Coronary artery (tissue), 2 donors: Measurements from ENCODE around the gene SLC17A5.
"Not testable (repeated sequence)": the region's sequence is repeated elsewhere in the genome, so short reads cannot be mapped to it uniquely, and the experiment has no call there.

ENCODE experiments used
- DNase-seq: peaks from one replicate; pipeline ENCODE4 v3.0.0-alpha.2; 2017; ENCODE audit warnings: low spot score
- H3K27ac ChIP-seq, 2 donors: fragments of 200-600 bp; sonication (generic); one replicate each; pipeline ENCODE4 v1.5.1; 2016 to 2019
- H3K4me3 ChIP-seq: fragments of 200-600 bp; sonication (generic); 2 replicates; pipeline ENCODE4 v1.5.1; 2016; ENCODE audit warnings: mild to moderate bottlenecking, moderate library complexity
- CTCF ChIP-seq: fragments of 200-600 bp; sonication (generic); IDR thresholded peaks from one replicate; pipeline ENCODE4 v1.5.1; 2019; ENCODE audit warnings: antibody characterized with exemption

Gene SLC17A5

GRCh38 chr6:73560182-73560732, 93.5 kb downstream of the SLC17A5 start:
- DNase-seq, result no peak
- TF ChIP-seq CTCF, result no peak
- Histone ChIP-seq H3K4me3 (no peak overlapping the region), H3K27ac (no peak overlapping the region)

- not testable (repeated sequence) for DNase-seq, H3K27ac ChIP-seq, H3K4me3 ChIP-seq
Measured at GRCh38 chr6:73559399-73559794, 94.4 kb downstream of the SLC17A5 start.

DNA sequence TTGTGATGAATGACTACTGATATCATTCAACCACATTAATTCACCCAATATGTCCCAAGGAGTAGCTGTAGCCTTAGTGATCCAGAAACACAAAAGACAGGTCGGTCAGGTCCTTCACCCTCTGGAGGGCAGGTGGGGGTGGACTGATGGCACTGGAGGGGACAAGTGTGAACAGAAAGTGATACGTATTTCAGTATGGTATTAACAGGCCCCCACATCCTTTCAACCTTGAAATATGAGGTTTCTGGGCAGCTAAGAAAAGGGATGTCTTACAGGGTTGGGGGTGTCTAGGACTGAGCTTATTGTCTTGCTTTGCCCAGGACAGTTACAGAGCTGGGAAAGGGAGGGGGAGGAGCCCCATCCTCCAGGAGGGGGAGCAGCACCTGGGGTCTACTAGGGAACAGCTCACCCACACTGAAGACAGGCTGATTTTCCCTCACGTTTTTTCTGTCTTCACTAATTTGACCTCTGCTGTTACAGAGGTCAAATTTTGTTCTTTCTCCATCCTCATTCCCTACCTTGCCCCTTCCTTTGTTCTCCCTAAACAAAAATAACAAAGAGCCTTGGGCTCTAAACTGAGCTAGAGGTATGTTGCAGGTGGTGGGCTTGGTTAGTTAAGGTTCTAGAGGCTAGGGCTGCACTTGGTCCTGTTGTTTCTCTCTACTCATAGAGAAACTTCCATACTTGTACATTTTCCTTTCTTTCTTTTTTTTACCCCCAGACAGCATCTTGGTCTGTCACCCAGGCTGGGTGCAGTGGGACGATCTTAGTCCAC, 95.0 kb downstream of the SLC17A5 start:
- Histone ChIP-seq H3K27ac (no peak overlapping the region), H3K4me3 (no peak overlapping the region)
- DNase-seq, result no peak

GRCh38 chr6:73556836-73557235, 97.0 kb downstream of the SLC17A5 start:
- TF ChIP-seq CTCF, result no peak
- DNase-seq, result no peak
- Histone ChIP-seq H3K4me3 (no peak overlapping the region), H3K27ac (no peak overlapping the region)

More for the DNA sequence above, 95.0 kb downstream of the SLC17A5 start:
- no peak for TF ChIP-seq CTCF

DNA sequence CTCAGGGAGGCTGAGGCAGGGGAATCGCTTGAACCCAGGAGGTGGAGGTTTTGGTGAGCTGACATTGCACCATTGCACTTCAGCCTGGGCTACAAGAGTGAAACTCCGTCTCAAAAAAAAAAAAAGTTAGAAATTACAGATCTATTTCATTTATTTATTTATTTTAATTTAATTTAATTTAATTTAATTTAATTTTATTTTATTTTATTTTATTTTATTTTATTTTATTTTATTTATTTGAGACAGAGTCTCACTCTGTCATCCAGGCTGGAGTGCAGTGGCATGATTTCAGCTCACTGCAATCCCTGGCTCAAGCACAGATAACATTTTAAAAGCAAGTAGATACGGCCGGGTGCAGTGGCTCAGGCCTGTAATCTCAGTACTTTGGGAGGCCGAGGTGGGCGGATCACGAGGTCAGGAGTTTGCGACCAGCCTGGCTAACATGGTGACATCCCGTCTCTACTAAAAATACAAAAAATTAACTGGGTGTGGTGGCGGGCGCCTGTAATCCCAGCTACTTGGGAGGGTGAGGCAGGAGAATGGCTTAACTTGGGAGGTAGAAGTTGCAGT, 98.3 kb downstream of the SLC17A5 start:
- not testable (repeated sequence) for DNase-seq, H3K4me3 ChIP-seq, H3K27ac ChIP-seq

DNA sequence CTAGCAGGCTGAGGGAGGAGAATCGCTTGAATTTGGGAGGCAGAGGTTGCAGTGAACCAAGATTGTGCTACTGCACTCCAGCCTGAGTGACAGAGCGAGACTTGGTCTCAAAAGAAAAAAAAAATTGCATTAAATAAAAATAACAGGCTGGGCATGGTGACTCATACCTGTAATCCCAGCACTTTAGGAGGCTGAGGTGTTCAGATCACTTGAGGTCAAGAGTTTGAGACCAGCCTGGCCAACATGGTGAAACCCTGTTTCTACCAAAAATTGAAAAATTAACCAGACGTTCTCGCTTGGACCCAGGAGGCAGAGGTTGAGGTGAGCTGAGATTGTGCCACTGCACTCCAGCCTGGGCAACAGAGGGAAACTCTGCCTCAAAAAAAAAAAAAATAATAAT, 102.7 kb downstream of the SLC17A5 start:
- H3K4me3 ChIP-seq, H3K27ac ChIP-seq, DNase-seq: not testable (repeated sequence)

DNA sequence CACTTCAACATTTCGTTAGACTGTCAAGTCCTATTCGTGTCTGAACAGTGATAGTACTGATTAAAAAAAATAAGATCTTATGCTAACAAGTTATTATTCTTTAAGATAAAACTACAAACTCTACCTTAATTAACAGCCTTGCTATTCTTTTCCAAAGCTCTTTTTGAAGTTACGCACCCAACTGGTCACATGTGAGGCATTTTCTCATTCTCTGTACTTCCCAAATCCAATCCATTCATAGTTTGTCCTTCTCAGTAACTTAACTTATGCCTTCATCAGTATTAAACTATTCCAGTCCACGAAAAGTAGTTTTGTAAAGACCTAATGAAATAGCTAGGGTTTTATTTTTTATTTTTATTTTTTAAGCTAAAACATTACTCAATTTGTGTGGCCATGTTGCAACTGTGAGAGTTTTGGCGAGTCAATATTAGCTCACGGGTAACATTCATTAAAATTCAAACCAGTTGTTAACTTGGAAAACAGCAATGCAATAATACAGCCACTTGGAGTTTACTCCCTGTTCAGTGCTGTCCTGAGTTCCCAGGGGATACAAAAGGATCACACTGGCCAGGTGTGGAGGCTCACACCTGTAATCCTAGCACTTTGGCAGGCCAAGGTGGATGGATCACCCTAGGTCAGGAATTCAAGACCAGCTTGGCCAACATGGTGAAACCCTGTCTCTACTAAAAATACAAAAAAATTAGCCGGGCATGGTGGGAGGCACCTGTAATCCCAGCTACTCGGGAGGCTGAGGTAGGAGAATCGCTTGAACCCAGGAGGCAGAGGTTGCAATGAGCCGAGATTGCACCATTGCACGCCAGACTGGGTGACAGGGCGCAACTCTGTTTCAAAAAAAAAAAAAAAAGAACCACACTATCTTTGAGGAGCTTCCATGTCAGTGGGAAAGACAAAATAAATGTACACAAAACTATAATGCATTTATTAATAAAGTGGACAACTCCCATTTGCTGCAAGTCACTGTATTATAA, 105.0 kb downstream of the SLC17A5 start:
- H3K4me3 ChIP-seq, result no peak overlapping the region
- no peak for TF ChIP-seq CTCF
- no peak overlapping the region for H3K27ac ChIP-seq
- no peak for DNase-seq

GRCh38 chr6:73547036-73547435, 106.8 kb downstream of the SLC17A5 start:
- Histone ChIP-seq H3K4me3 (no peak overlapping the region), H3K27ac (no peak overlapping the region)
- no peak for TF ChIP-seq CTCF
- no peak for DNase-seq
